OCI-LY7 (cell line): ENCODE measurements around the gene MTHFD2.

ENCODE experiments used
- CTCF ChIP-seq: fragments of 200-600 bp; sonication (generic); conservative IDR thresholded peaks from 2 replicates; pipeline ENCODE4 v1.5.1; 2014; ENCODE audit warnings: mild to moderate bottlenecking, antibody characterized with exemption, low read length, moderate library complexity, mixed read lengths
- EZH2phosphoT487 ChIP-seq: fragments of 200-600 bp; sonication (generic); IDR thresholded peaks from 2 replicates; pipeline ENCODE4 v1.6.1; 2018; ENCODE audit warnings: low read depth, borderline replicate concordance, mild to moderate bottlenecking, mixed run types, antibody characterized with exemption, low read length, moderate library complexity, mixed read lengths

DNA sequence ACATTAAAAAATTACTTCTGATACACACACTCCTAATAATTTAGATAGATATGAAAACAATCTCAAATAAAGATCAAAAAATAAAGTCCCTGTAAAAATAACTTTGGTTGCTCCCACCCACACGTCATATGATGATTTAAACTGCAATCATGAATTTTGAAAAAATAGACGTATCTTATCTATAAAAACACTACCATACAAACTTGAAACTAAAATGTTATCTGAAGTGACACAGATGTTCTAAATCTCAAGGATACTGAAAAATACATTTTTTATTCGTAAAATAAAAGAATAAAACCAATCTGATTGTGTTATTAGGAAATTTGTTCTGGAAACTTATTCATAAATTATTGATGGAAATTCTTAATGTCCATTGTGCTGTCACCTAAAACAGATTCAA lies 42.6 kb upstream of the MTHFD2 start:
- TF ChIP-seq CTCF (no peak), EZH2phosphoT487 (no peak)
